NCI-H2081 (cell line): ENCODE measurements around the gene FBXL13.
"Not testable (repeated sequence)": the region's sequence is repeated elsewhere in the genome, so short reads cannot be mapped to it uniquely, and the experiment has no call there.

Experiments used
- DNase-seq, 2 experiments: peaks; one replicate each; lab custom pipeline; 2025; lab: John Stamatoyannopoulos, UW

Gene FBXL13

GRCh38 chr7:102935450-102936115 lies 139.0 kb downstream of the FBXL13 start:
- DNase-seq: no peak

- DNase-seq: no peak
Observed at GRCh38 chr7:102934701-102935100, 139.9 kb downstream of the FBXL13 start.

GRCh38 chr7:102934239-102934638 lies 140.4 kb downstream of the FBXL13 start:
- no peak for DNase-seq

- DNase-seq: no peak
Observed at GRCh38 chr7:102933763-102934162, 140.8 kb downstream of the FBXL13 start.

GRCh38 chr7:102931757-102932156 lies 142.8 kb downstream of the FBXL13 start:
- DNase-seq: no peak

GRCh38 chr7:102927312-102927933 lies 147.2 kb downstream of the FBXL13 start:
- DNase-seq: no peak

GRCh38 chr7:102926783-102927140 lies 147.8 kb downstream of the FBXL13 start:
- no peak for DNase-seq

GRCh38 chr7:102925976-102926782 lies 148.4 kb downstream of the FBXL13 start:
- no peak for DNase-seq

- no peak for DNase-seq
Observed at GRCh38 chr7:102918845-102919244, 155.8 kb downstream of the FBXL13 start.

GRCh38 chr7:102917436-102918353 lies 156.9 kb downstream of the FBXL13 start:
- DNase-seq: no peak

- DNase-seq: no peak
Observed at GRCh38 chr7:102916881-102917280, 157.7 kb downstream of the FBXL13 start.

GRCh38 chr7:102916426-102916825 lies 158.2 kb downstream of the FBXL13 start:
- no peak for DNase-seq

- DNase-seq: no peak
Observed at GRCh38 chr7:102914585-102914984, 160.0 kb downstream of the FBXL13 start.

GRCh38 chr7:102913826-102914225 lies 160.8 kb downstream of the FBXL13 start:
- no peak for DNase-seq

- peak; percentile 76 to 87 for DNase-seq
Observed at GRCh38 chr7:102912742-102913141, 161.9 kb downstream of the FBXL13 start, which contains the start of gene LRRC17. LRRC17 (plus strand) TSS chr7:102913000; CDS start chr7:102933914, 20,914 bp downstream.

GRCh38 chr7:102908676-102909075 lies 165.9 kb downstream of the FBXL13 start:
- no peak for DNase-seq

- DNase-seq: not testable (repeated sequence)
Observed at GRCh38 chr7:102903576-102903975, 171.0 kb downstream of the FBXL13 start.

GRCh38 chr7:102902052-102902451 lies 172.5 kb downstream of the FBXL13 start:
- DNase-seq: not testable (repeated sequence)

- no peak for DNase-seq
Observed at GRCh38 chr7:102898532-102898859, 176.1 kb downstream of the FBXL13 start.

- no peak for DNase-seq
Observed at GRCh38 chr7:102897856-102898531, 176.6 kb downstream of the FBXL13 start.

GRCh38 chr7:102897211-102897631 lies 177.4 kb downstream of the FBXL13 start:
- peak; percentile 6 to 32 for DNase-seq
